ENCODE measurements around the gene AGBL1.

AGBL1 gene

DNA sequence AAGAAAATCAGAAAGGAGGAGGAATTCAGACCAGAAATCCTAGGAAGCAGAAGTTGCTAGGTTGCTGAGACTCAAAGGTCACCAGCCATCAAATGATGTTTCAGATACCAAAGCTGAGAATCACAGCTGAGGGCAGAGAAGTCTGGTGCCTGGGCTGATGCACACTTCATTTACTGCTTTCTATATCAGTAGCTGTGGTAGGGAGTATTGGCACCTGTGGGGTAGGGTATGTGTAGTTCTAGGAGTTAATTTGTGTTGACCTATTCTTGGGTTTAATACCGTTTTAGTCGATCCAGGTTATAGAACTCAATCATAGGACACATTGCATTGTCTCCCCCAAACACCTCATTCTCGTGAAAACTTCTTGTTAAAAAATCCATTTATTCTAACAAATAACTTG is 529.6 kb downstream of the AGBL1 start:
- no peak for DNase-seq

- no peak for DNase-seq
These were observed 530.4 kb downstream of the AGBL1 start for GRCh38 chr15:86610038-86610437.

DNA sequence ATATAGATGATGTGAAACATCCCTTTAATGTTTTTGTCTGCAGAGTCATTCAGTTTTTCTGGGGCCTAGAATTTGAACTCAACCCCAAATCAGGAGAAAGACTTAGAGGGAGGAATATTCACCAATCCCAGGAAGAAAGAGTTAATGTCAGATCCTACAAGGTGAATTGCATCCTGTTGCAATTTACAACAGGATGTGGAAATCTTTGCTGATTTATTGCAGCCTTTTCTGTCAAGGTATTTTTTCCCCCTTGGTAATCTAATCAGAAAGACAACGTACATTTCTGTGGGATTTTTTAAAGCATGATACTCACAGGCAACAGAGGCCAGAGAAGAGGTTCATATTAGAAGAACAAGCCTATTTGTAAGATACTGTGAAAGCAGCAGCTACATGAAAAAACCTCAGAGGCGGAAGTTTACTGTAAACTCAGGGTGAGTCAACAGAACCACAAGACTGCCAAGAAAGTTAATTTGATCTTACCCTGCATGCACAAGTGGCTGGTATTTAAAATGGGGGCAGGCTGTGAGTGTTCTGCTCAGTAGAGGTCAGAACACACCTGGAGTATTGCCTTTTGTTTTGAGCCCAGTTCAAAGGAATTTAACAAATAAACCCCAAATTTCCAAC is 531.9 kb downstream of the AGBL1 start:
- no peak for DNase-seq

GRCh38 chr15:86615411-86615810 is 535.7 kb downstream of the AGBL1 start:
- no peak for DNase-seq

DNA sequence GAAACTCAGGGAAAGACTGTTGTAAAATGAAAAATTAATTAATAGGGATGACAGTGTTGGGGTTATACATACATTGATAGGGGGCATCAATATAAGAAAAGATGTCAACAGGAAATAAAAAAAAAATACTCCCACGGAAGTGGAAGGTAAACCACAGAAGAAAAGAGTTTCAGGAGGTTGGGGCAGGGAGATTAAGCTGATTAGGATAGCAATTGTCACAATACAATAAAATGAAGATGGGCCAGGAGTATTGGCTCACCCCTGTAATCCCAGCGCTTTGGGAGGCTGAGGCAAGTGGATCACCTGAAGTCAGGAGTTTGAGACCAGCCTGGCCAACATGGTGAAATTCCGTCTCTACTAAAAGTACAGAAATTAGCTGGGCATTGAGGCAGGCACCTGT is 536.1 kb downstream of the AGBL1 start:
- no peak for DNase-seq

- no peak for DNase-seq
These were observed 537.1 kb downstream of the AGBL1 start for GRCh38 chr15:86616771-86617170.

DNA sequence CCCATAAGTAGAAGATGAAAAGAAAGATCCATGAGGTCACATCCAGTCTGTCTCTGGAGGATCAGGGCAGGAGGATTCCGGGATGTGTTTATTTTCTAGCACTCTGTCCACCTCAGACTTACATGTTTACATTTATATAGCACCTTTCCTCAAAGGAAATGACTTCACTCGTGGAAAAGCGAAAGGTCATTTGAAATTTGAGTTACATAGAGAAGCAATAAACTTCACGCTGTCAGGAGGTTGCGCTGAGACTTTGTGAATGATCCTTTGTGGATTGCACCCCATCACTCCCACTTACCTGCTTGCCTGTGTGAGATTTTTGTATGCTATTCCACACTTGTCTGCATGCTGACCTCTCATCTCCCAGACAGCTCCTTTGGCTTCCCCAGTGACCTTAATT is 540.5 kb downstream of the AGBL1 start:
- DNase-seq = no peak

DNA sequence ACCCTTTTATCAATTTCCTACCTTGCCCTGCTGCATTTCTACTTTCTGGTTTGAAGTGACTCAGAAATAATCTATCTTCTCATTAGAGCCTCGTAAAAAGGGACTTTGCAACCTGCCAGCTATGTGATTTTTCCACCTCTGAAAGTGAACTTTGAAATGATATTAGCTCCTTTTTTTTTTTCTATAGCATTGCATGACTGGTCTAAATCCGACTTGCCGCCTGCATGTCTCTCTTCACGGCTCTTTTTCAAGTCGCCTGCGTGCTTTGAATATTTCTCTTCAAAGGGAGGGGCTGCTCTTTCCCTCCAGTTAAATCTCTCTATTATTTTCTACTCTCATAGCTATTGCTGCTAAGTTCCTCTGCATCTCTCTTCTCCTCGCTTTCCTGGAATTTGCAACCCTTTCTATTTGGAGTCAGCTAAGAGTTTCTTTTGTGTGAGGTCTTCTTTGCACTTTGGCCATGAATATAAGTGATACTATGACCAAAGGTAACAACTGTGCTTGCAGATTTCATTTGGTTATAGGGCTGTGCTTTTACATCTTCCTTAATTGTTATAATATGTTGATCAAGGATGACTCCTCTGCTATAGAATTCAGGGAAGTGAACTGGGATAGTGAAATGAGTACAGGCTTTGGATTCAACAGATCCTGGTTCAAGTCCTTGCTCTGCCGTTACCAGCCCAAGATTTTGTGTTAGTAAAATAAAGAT is 541.1 kb downstream of the AGBL1 start:
- DNase-seq = no peak

DNA sequence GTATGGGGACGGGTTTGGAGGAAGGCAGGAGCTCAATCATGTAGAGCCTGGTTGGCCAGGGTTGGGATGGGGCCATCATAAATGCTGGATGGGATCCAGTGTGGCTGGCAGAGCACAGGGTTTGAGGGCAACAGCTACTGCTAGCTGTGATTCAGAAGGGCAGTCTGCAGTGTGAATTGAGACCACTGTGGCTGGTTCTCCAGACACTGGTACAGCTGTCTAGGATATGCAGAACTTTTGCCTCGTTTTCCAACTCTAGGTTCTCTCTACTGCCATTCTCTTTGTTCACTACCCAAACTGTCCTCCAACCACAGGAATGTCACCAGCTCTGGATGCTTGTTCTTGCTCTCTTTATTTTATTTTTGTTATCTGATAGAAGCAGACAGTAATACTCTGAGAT is 543.6 kb downstream of the AGBL1 start:
- no peak for DNase-seq

- DNase-seq = peak; percentile 90 to 91
These were observed 544.8 kb downstream of the AGBL1 start for GRCh38 chr15:86624261-86625036.

DNA sequence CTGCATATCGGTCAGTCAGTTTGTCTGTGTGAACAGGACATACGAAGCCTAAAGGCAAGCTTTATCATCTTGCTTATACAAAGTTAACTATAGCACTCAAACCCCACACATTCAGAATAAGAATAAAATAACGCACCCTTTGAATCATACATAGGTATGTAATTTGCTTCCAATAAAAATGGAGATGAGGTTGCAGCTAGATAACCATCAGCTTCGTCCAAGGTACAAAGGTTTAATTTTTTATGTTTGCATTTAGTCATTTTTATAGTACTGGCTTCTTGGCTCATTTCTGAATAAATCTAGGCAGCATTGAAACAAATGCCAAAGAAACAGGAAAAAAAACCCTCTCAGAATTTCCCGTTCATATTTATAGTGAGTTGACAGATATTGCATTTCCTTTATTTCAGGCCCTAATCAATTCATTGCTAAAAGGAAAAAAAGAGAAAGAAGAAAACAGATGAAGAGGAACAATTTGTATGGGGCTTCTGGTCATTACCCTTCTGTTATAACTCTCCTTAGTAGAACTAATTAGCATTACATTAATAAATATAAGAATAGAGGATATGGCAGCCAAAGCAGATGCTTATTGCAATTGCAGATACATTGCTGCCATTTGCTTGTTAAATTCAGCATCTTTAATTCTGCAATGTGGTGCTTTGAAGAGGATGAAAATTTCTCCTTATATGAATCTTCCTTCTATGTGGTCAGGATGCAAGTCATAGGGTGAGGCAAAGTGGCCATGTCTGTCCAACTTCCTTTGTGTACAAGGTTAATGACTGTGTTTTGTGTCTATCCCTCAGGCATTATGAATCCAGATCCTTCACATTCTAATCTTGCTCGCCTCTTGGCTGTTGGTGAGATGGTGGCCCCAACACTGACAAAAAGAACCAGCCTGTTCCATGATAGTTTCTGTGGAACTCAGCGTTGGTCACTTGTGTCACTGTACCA is 550.0 kb downstream of the AGBL1 start:
- no peak for DNase-seq

DNA sequence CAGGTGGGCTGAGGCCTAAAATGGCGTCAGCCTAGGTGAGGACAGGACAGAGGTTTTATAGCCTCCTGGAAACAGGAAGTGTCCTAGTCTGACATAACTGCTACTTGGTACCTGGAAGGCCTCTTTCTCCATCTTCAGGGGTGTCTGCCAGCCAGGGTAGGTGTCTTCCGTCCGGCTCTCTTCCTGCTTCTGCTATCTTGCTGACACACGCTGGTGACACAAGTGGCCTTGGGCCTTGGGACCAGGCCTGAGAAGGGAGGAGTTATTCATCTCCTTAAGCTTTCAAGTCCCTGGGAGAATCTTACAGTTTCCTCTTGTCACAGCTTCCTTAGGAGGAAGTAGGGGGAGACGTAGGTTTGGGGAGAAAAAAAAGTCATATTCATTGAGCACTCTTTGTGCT is 551.3 kb downstream of the AGBL1 start:
- no peak for DNase-seq

DNA sequence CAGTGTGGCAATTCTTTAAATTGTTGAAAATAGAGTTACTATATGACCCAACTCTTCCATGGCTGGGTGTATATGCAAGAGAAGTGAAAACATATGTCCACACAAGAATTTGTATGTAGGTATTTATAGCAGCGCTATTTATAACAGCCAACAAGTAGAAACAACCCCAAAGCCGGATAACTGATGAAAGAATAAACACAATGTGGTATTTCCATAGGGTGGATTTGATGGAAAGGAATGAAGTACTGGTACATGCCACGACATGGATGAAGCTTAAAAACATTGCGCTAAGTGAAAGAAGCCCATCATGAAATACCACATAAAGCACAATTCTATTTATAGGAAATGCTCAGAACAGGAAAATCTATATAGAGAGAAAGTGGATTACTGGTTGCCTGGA is 554.5 kb downstream of the AGBL1 start:
- DNase-seq = no peak

GRCh38 chr15:86634992-86635638 is 555.4 kb downstream of the AGBL1 start:
- DNase-seq = no peak

DNA sequence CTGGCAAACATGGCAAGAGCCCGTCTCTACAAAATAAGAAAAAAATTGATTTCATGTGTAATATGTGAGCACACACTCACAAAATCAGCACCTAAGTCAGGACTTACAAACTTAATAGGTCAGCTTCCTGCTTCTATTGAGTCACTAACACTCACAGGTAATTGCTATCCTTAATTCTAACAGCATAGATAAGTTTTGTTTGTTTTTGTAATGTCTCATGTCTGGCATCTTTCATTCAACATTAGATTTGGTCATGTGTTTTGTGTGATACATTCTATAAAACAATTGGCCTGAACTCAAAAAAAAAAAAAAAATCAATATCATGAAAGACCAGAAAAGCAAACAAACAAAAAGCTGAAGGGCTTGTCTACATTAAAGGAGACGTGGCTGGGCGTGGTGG is 564.7 kb downstream of the AGBL1 start:
- no peak for DNase-seq

DNA sequence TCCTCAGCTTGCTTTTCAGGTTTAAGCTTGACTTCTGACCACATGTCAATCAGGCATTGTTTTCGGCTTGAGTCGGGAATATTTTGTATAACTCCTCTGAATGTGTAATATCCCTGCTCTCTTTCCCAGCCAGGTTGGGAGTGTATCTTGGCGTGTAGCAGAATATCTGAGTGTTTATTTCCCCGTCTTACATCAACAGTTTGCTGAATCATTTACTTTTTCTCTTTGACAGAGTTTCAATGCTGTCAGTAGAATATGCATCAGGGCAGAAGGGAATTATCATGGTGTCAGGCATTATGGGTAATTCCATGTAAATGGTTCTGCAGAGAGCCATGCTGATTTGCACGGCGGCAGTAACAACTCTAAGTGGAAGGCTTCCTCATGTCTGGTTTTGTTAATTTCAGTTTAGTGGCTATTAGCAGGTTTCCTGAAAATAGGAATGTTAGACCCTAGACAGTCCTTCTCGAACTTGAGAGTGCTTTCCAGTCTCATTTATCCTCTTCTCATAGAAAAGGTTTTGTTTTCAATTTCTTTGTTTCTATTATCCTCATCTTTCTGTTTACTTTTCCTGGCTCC is 566.3 kb downstream of the AGBL1 start:
- no peak for DNase-seq

GRCh38 chr15:86647810-86648440 is 568.3 kb downstream of the AGBL1 start:
- no peak for DNase-seq

GRCh38 chr15:86649277-86649676 is 569.6 kb downstream of the AGBL1 start:
- DNase-seq = no peak

GRCh38 chr15:86650094-86650493 is 570.4 kb downstream of the AGBL1 start:
- DNase-seq = no peak

DNA sequence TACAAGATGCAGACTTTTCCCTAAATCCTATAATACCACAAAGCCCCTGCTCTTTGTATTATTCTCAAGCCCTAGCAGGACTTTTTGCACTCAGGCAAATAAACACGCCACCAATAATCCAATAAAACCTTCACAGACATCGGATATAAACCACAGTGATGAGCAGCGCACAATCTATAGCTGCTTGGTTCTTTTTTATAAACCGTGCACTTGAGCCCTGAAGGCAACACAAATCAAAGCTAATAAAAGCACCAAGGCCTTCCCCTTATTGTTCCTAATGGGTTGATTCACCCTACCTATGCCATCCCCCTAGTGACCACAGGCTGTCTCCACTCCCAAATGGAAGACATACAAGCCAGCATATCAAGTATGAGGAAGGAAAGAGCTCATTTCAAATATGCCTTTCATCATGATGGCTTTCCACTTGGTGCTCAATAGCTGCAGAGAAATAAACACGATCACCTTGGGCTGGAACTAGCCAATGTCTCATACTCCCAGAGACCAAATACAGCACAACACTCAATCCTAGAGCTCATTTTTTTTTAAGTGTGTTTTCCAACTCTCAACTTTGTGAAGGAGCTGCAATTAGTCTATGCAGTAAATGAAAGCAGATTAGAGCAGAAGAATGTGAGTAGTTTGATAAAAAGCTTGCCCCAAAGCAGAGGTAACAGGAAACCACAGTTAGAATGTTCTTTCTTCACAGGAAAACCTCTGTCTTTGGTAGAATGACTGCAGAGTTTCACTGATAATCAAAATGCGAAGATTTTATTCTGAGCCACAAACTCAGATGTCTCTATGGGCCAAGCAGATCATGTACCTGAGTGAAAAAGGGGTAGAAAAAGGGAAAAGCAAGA is 573.9 kb downstream of the AGBL1 start:
- DNase-seq = peak in 1 of 2 experiments; percentile 33

DNA sequence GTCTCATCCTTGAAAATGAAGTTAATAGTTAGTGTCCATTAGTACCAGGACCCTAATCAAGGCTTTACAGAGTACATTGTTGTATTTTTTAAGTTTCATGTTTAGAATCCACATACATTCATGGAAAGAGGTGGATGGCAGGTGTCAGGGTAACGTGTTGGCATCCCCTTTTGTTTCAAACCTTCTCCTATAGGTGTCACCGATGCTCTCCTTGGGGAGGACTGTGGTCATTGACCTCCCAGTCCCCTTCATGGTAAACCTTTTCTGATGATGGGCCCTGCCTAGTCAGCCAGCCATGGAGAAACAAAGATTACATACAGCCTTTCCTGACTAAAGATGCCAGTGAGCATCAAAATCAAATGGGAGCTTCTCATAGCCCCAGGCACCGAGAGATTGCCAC is 574.8 kb downstream of the AGBL1 start:
- DNase-seq = no peak
